Mesenchymal stem cell (in vitro differentiated cells and primary cell): ENCODE results near the gene PIK3R5.

Experiments
- DNase-seq: peaks from one replicate; pipeline ENCODE4 v3.0.0-alpha.2; 2013
- H2AFZ ChIP-seq: one replicate; pipeline ENCODE4 v1.6.1; 2013; ENCODE audit warnings: low read depth, mild to moderate bottlenecking, control low read depth, inconsistent platforms, low read length, moderate library complexity
- H2AK5ac ChIP-seq: 2 replicates; pipeline ENCODE4 v1.6.1; 2013; ENCODE audit warnings: low read length, moderate library complexity, mild to moderate bottlenecking, inconsistent platforms; ENCODE audit not compliant: severe bottlenecking
- H2BK120ac ChIP-seq: one replicate; pipeline ENCODE4 v1.6.1; 2013; ENCODE audit warnings: low read depth, mild to moderate bottlenecking, inconsistent platforms, low read length, moderate library complexity
- H2BK12ac ChIP-seq, 2 experiments: one replicate each; pipeline ENCODE4 v1.6.1; 2013; ENCODE audit warnings: inconsistent platforms in 2 of 2, low read length in 2 of 2, mild to moderate bottlenecking in 2 of 2, moderate library complexity in 2 of 2, control low read depth in 1 of 2
- H2BK15ac ChIP-seq: one replicate; pipeline ENCODE4 v1.6.1; 2013; ENCODE audit warnings: mild to moderate bottlenecking, low read depth, inconsistent platforms; ENCODE audit not compliant: poor library complexity, severe bottlenecking
- H2BK5ac ChIP-seq: 2 replicates; pipeline ENCODE4 v1.6.1; 2013; ENCODE audit warnings: low read depth, mild to moderate bottlenecking, low read length, control low read depth, inconsistent platforms; ENCODE audit not compliant: poor library complexity, severe bottlenecking
- H3K14ac ChIP-seq, 2 experiments: one replicate each; pipeline ENCODE4 v1.6.1; 2013; ENCODE audit warnings: inconsistent platforms in 2 of 2, low read length in 2 of 2, control low read depth in 1 of 2, mild to moderate bottlenecking in 1 of 2, moderate library complexity in 1 of 2
- H3K18ac ChIP-seq, 2 experiments: one replicate each; pipeline ENCODE4 v1.6.1; 2013; ENCODE audit warnings: inconsistent platforms in 2 of 2, low read length in 2 of 2, control low read depth in 1 of 2, low read depth in 1 of 2, mild to moderate bottlenecking in 1 of 2
- H3K23ac ChIP-seq, 2 experiments: one replicate each; pipeline ENCODE4 v1.6.1; 2013; ENCODE audit warnings: inconsistent platforms in 2 of 2, low read length in 2 of 2, mild to moderate bottlenecking in 2 of 2, moderate library complexity in 2 of 2, control low read depth in 1 of 2
- H3K27ac ChIP-seq: 2 replicates; pipeline ENCODE4 v1.5.1; 2013; ENCODE audit warnings: mild to moderate bottlenecking, moderate library complexity, low read length, control low read depth, inconsistent platforms; ENCODE audit not compliant: poor library complexity, severe bottlenecking
- H3K27me3 ChIP-seq, 2 experiments: 2 replicates each; pipeline versions ENCODE4 v1.6.1 to v1.7.0; 2013; ENCODE audit warnings: low read length in 2 of 2, mild to moderate bottlenecking in 2 of 2, moderate library complexity in 2 of 2, control low read depth in 1 of 2, inconsistent platforms in 1 of 2; ENCODE audit not compliant: control insufficient read depth in 1 of 2, insufficient read depth in 1 of 2
- H3K36me3 ChIP-seq, 2 experiments: 2 replicates each; pipeline versions ENCODE4 v1.6.1 to v1.7.0; 2013; ENCODE audit warnings: low read length in 2 of 2, control low read depth in 1 of 2, inconsistent platforms in 1 of 2, low read depth in 1 of 2, mild to moderate bottlenecking in 1 of 2; ENCODE audit not compliant: insufficient read depth in 2 of 2, control insufficient read depth in 1 of 2
- H3K4ac ChIP-seq, 2 experiments: one replicate each; pipeline ENCODE4 v1.6.1; 2013; ENCODE audit warnings: inconsistent platforms in 2 of 2, low read length in 2 of 2, mild to moderate bottlenecking in 2 of 2, moderate library complexity in 2 of 2, control low read depth in 1 of 2, low read depth in 1 of 2
- H3K4me1 ChIP-seq: 2 replicates; pipeline ENCODE4 v1.6.1; 2013; ENCODE audit warnings: low read depth, low read length, control low read depth; ENCODE audit not compliant: control insufficient read depth, insufficient read depth
- H3K4me2 ChIP-seq: 2 replicates; pipeline ENCODE4 v1.6.1; 2013; ENCODE audit warnings: low read length, mild to moderate bottlenecking, inconsistent platforms; ENCODE audit not compliant: poor library complexity, severe bottlenecking
- H3K4me3 ChIP-seq, 2 experiments: 2 replicates each; pipeline versions ENCODE4 v1.5.1 to v1.7.0; 2013; ENCODE audit warnings: low read length in 2 of 2, mild to moderate bottlenecking in 2 of 2, control low read depth in 1 of 2, low read depth in 1 of 2; ENCODE audit not compliant: insufficient read depth in 1 of 2
- H3K79me1 ChIP-seq: replicated peaks from 2 replicates; pipeline ENCODE4 v1.6.1; 2013; ENCODE audit warnings: mild to moderate bottlenecking, control low read depth, low read length, inconsistent platforms; ENCODE audit not compliant: poor library complexity, severe bottlenecking
- H3K9ac ChIP-seq: 2 replicates; pipeline ENCODE4 v1.7.0; 2013; ENCODE audit warnings: mild to moderate bottlenecking, low read length, moderate library complexity
- H3K9me3 ChIP-seq: 2 replicates; pipeline ENCODE4 v1.7.0; 2013; ENCODE audit warnings: mild to moderate bottlenecking, low read length; ENCODE audit not compliant: control insufficient read depth
- H4K8ac ChIP-seq: one replicate; pipeline ENCODE4 v1.6.1; 2013; ENCODE audit warnings: inconsistent platforms, mild to moderate bottlenecking, low read length, moderate library complexity
- H4K91ac ChIP-seq: one replicate; pipeline ENCODE4 v1.6.1; 2013; ENCODE audit warnings: mild to moderate bottlenecking, low read length, inconsistent platforms
- WGBS: methylation state at CpG from one replicate; pipeline ENCODE4 v1.1.7; 2013; ENCODE audit warnings: mixed read lengths; 5-methylcytosine and 5-hydroxymethylcytosine counted together

PIK3R5 gene

GRCh38 chr17:8847891-8848290 is 117.6 kb downstream of the PIK3R5 start:
- Histone ChIP-seq H2BK120ac (no peak overlapping the region), H3K23ac (no peak overlapping the region), H3K4ac (no peak overlapping the region), H2BK12ac (no peak overlapping the region), H3K79me1 (no peaks in the 10 kb centered on the region), H3K18ac (no peak overlapping the region), H3K4me1 (no peaks in the 10 kb centered on the region), H3K27me3 (peaks cover 0 to 20% of the 10 kb centered on the region in 2 experiments), H4K8ac (no peak overlapping the region), H2BK5ac (no peak overlapping the region), H3K27ac (no peak overlapping the region), H4K91ac (no peak overlapping the region), H2BK15ac (no peak overlapping the region), H2AK5ac (no peak overlapping the region), H3K9me3 (no peaks in the 10 kb centered on the region), H3K4me3 (no peak overlapping the region), H2AFZ (no peak overlapping the region), H3K4me2 (no peak overlapping the region), H3K9ac (no peak overlapping the region), H3K14ac (no peak overlapping the region), H3K36me3 (no peaks in the 10 kb centered on the region)
- WGBS = 70% methylated on average over 2 of the region's 2 CpGs
- no peak for DNase-seq

GRCh38 chr17:8846768-8847211 is 118.7 kb downstream of the PIK3R5 start:
- Histone ChIP-seq H4K91ac (no peak overlapping the region), H3K27me3 (peaks cover 0 to 26% of the 10 kb centered on the region in 2 experiments), H4K8ac (no peak overlapping the region), H3K4me1 (no peaks in the 10 kb centered on the region), H3K36me3 (no peaks in the 10 kb centered on the region), H3K4ac (no peak overlapping the region), H3K23ac (no peak overlapping the region), H3K18ac (no peak overlapping the region), H3K79me1 (no peaks in the 10 kb centered on the region), H2BK5ac (no peak overlapping the region), H3K14ac (no peak overlapping the region), H2BK12ac (no peak overlapping the region), H3K27ac (no peak overlapping the region), H2AK5ac (no peak overlapping the region), H3K4me2 (no peak overlapping the region), H3K9me3 (peaks cover 1% of the 10 kb centered on the region), H3K4me3 (no peak overlapping the region), H2AFZ (no peak overlapping the region), H2BK15ac (no peak overlapping the region), H3K9ac (no peak overlapping the region), H2BK120ac (no peak overlapping the region)
- peak; percentile 20 for DNase-seq

- Histone ChIP-seq H2BK15ac (no peak overlapping the region), H3K36me3 (no peaks in the 10 kb centered on the region), H2AFZ (no peak overlapping the region), H3K18ac (no peak overlapping the region), H3K9ac (no peak overlapping the region), H3K9me3 (peaks cover 3% of the 10 kb centered on the region), H3K27ac (no peak overlapping the region), H3K14ac (no peak overlapping the region), H3K4me2 (no peak overlapping the region), H3K4ac (no peak overlapping the region), H4K91ac (no peak overlapping the region), H2BK12ac (no peak overlapping the region), H3K4me1 (peaks cover 1% of the 10 kb centered on the region), H3K23ac (no peak overlapping the region), H2AK5ac (no peak overlapping the region), H2BK120ac (no peak overlapping the region), H3K27me3 (peaks cover 0 to 30% of the 10 kb centered on the region in 2 experiments), H4K8ac (no peak overlapping the region), H2BK5ac (no peak overlapping the region), H3K4me3 (no peak overlapping the region), H3K79me1 (no peaks in the 10 kb centered on the region)
- no peak for DNase-seq
- 73% methylated on average over 5 of the region's 9 CpGs for WGBS
These were observed 121.0 kb downstream of the PIK3R5 start for GRCh38 chr17:8844229-8845218.

- no peak overlapping the region for H3K14ac ChIP-seq
- H3K4me3 ChIP-seq = no peak overlapping the region
- H3K23ac ChIP-seq = no peak overlapping the region
- H3K79me1 ChIP-seq = no peaks in the 10 kb centered on the region
- H2BK5ac ChIP-seq = no peak overlapping the region
- H2AK5ac ChIP-seq = no peak overlapping the region
- no peak overlapping the region for H2AFZ ChIP-seq
- no peaks in the 10 kb centered on the region for H3K36me3 ChIP-seq
- no peak overlapping the region for H4K8ac ChIP-seq
- H2BK12ac ChIP-seq = no peak overlapping the region
- H3K4me2 ChIP-seq = no peak overlapping the region
- H3K9me3 ChIP-seq = peaks cover 3% of the 10 kb centered on the region
- H3K4ac ChIP-seq = no peak overlapping the region
- H4K91ac ChIP-seq = no peak overlapping the region
- H2BK15ac ChIP-seq = no peak overlapping the region
- no peak for DNase-seq
- WGBS = 73% methylated on average over 2 of the region's 2 CpGs
- H3K4me1 ChIP-seq = peaks cover 3% of the 10 kb centered on the region
- no peak overlapping the region for H3K18ac ChIP-seq
- H2BK120ac ChIP-seq = no peak overlapping the region
- H3K9ac ChIP-seq = no peak overlapping the region
- H3K27me3 ChIP-seq = peaks cover 0 to 29% of the 10 kb centered on the region in 2 experiments
- H3K27ac ChIP-seq = no peak overlapping the region
These were observed 122.2 kb downstream of the PIK3R5 start for GRCh38 chr17:8843344-8843743.
